T-cell (primary cell): ENCODE data around the gene KRT33A. TPM values are rescaled to one million over a fixed set of nuclear protein-coding genes. Genes with fewer than 3 reads are reported as not detected.

ENCODE experiments used
- ATAC-seq, 4 experiments: fragments of 200-7000 bp in 3 of 4; fragments of 150-1000 bp in 1 of 4; cut with Tn5 transposase; replicated peaks in 1 of 4; 1 replicate in 3 of 4; 2 replicates in 1 of 4; pipeline ENCODE4 v1.10.0; 2021; ENCODE audit warnings: moderate library complexity in 3 of 4, mild to moderate bottlenecking in 2 of 4, moderate number of reproducible peaks in 1 of 4
- CTCF ChIA-PET, 2 donors: fragments of 300-600 bp; sonication (Branson Sonifier 250); formaldehyde crosslinking; loops; one replicate each; lab custom pipeline; 2022; ENCODE audit warnings: antibody characterized with exemption in 2 of 2; lab: Charles Lee
- POLR2A ChIA-PET, 2 donors: fragments of 300-600 bp; sonication (Branson Sonifier 250); formaldehyde crosslinking; loops; one replicate each; lab custom pipeline; 2022; ENCODE audit warnings: antibody characterized with exemption in 2 of 2; lab: Charles Lee
- DNase-seq, 35 experiments: peaks; one replicate each; pipeline versions ENCODE4 v3.0.0 to v3.0.0-alpha.2; 2013 to 2023
- H3K27ac ChIP-seq: one replicate; pipeline ENCODE4 v1.5.1; 2013; ENCODE audit warnings: low read length
- H3K27me3 ChIP-seq, 2 experiments: replicated peaks in 1 of 2; 1 replicate in 1 of 2; 2 replicates in 1 of 2; pipeline versions ENCODE4 v1.6.1 to v1.7.0; 2013; ENCODE audit warnings: low read length in 1 of 2, mixed read lengths in 1 of 2; ENCODE audit not compliant: control insufficient read depth in 2 of 2, insufficient read depth in 2 of 2; ENCODE audit errors: extremely low read depth in 1 of 2
- H3K36me3 ChIP-seq, 2 donors: 1 replicate in 1 of 2; 2 replicates in 1 of 2; pipeline versions ENCODE4 v1.6.1 to v1.7.0; 2013; ENCODE audit warnings: low read length in 1 of 2; ENCODE audit not compliant: control insufficient read depth in 2 of 2, insufficient read depth in 1 of 2; ENCODE audit errors: extremely low read depth in 1 of 2
- H3K4me1 ChIP-seq, 2 experiments: 1 replicate in 1 of 2; 2 replicates in 1 of 2; pipeline versions ENCODE4 v1.6.1 to v1.7.0; 2013; ENCODE audit warnings: low read length in 2 of 2, mixed read lengths in 1 of 2; ENCODE audit not compliant: insufficient read depth in 2 of 2, control insufficient read depth in 1 of 2; ENCODE audit errors: extremely low read depth in 1 of 2
- H3K4me3 ChIP-seq, 2 donors: 1 replicate in 1 of 2; 2 replicates in 1 of 2; pipeline versions ENCODE4 v1.5.1 to v1.7.0; 2013; ENCODE audit warnings: mild to moderate bottlenecking in 2 of 2, low read length in 1 of 2, moderate library complexity in 1 of 2; ENCODE audit not compliant: control insufficient read depth in 1 of 2; ENCODE audit errors: extremely low read depth in 1 of 2
- H3K9me3 ChIP-seq: 2 replicates; pipeline ENCODE4 v1.7.0; 2013
- H3K27ac Mint-ChIP-seq, 2 donors: one replicate each; pipeline ENCODE4 v1.8.0; 2020 to 2021; ENCODE audit warnings: mild to moderate bottlenecking in 2 of 2, mixed read lengths in 2 of 2
- H3K27me3 Mint-ChIP-seq, 2 donors: one replicate each; pipeline ENCODE4 v1.8.0; 2021 to 2022; ENCODE audit warnings: mixed read lengths in 2 of 2
- H3K36me3 Mint-ChIP-seq: one replicate; pipeline ENCODE4 v1.8.0; 2021; ENCODE audit warnings: mixed read lengths
- H3K4me1 Mint-ChIP-seq, 3 donors: one replicate each; pipeline ENCODE4 v1.8.0; 2020 to 2022; ENCODE audit warnings: mixed read lengths in 3 of 3, mild to moderate bottlenecking in 1 of 3
- H3K4me3 Mint-ChIP-seq, 3 donors: one replicate each; pipeline ENCODE4 v1.8.0; 2020 to 2022; ENCODE audit warnings: mild to moderate bottlenecking in 3 of 3, mixed read lengths in 3 of 3, moderate library complexity in 3 of 3
- H3K9me3 Mint-ChIP-seq, 3 donors: one replicate each; pipeline ENCODE4 v1.8.0; 2020 to 2022; ENCODE audit warnings: mixed read lengths in 3 of 3
- WGBS: methylation state at CpG from one replicate; pipeline ENCODE4 v1.1.5; 2013; ENCODE audit warnings: missing lambda C conversion rate; ENCODE audit not compliant: insufficient coverage; 5-methylcytosine and 5-hydroxymethylcytosine counted together
- total RNA-seq, 35 experiments: library from RNA in 6 of 35; stranded (reverse) in 6 of 35; fragments of 120-200 nt in 1 of 35; gene quantifications; one replicate each; pipeline versions ENCODE4 v1.2.1 to v1.2.4 and lab custom pipeline; 2013 to 2026

Gene KRT33A
- total RNA-seq, 5 donors from 2014 or later (not counting 1 experiment from before 2014, with no cell fraction given): not detected

DNA sequence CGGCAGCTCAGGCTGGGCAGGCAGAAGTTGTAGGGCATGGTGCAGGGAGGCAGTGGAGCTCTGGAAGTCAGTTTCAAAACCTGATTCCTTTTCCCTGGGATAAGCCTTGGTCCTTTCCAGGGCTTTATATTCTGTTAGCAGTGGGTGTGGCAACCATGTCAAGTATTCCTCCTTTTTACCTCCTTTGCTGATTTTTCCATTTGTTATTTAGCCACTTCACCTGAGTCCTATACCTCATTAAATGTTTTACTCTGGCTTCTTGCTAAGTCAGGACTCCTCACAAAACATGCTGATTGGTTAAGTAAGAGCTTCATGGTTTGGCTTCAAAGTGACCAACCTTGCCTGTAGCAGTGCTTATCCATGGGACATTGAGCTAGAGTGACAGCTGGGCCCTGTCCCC is 19.1 kb upstream of the KRT33A start, which contains the start of gene KRT33B:
Gene KRT33B (minus strand): TSS at position 101 of the 400 bp plus-strand sequence. CDS start 63 bp downstream, at position 38.
- H3K4me1 ChIP-seq: no peaks in the 10 kb centered on the region
- peaks cover 2 to 15% (median 11%) of the 10 kb centered on the region in 3 donors for H3K4me1 Mint-ChIP-seq
- no peak for DNase-seq
- H3K4me3 Mint-ChIP-seq: no peak within 1 kb of the TSS
- POLR2A ChIA-PET: no interaction called here
- peaks cover 3 to 7% (median 5%) of the 10 kb centered on the region in 3 donors for H3K9me3 Mint-ChIP-seq
- CTCF ChIA-PET: no interaction called here
- no peaks in the 10 kb centered on the region for H3K9me3 ChIP-seq
- no peaks in the 10 kb centered on the region for H3K36me3 ChIP-seq
- no peaks in the 10 kb centered on the region for H3K36me3 Mint-ChIP-seq
- H3K27ac ChIP-seq: no peak within 1 kb of the TSS
- H3K27me3 Mint-ChIP-seq: peaks cover 0 to 5% of the 10 kb centered on the region in 2 donors
- 100% methylated on average over 1 of the region's 1 CpG for WGBS
- peaks cover 0 to 2% of the 10 kb centered on the region in 2 experiments for H3K27me3 ChIP-seq
- ATAC-seq: no peak
- no peak within 1 kb of the TSS for H3K4me3 ChIP-seq
- no peak within 1 kb of the TSS for H3K27ac Mint-ChIP-seq

DNA sequence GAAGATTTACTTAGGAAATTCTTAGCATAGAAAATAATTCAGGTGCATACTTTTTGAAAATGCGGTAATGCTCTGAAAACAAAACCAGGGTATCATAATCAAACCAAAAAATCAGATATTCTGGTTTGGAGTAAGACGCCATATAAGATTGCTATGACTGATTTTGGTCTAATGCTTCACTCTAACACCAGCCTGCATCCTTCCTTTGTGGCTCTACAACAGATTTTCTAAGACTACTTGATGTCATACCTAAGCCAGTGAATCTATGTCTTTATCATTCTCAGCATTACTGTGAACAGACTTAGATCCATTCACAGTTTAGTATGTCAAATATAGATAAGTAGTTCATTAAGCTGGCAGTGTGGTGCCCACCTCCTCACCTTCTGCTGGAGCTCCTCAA is 18.4 kb upstream of the KRT33A start:
- ATAC-seq: no peak
- DNase-seq: no peak
- Histone ChIP-seq H3K4me1 (no peaks in the 10 kb centered on the region), H3K27me3 (peaks cover 0 to 2% of the 10 kb centered on the region in 2 experiments), H3K4me3 (no peak overlapping the region), H3K27ac (no peak overlapping the region), H3K9me3 (no peaks in the 10 kb centered on the region), H3K36me3 (no peaks in the 10 kb centered on the region)
- Mint-ChIP-seq H3K27me3 (no peaks in the 10 kb centered on the region), H3K9me3 (peaks cover 0 to under 1% (median 0%) of the 10 kb centered on the region in 3 donors), H3K4me1 (peaks cover 7 to 21% (median 11%) of the 10 kb centered on the region in 3 donors), H3K27ac (no peak overlapping the region), H3K4me3 (no peak overlapping the region), H3K36me3 (no peaks in the 10 kb centered on the region)
- ChIA-PET POLR2A (no interaction called here), CTCF (no interaction called here)
- WGBS: 83% methylated on average over 1 of the region's 2 CpGs

DNA sequence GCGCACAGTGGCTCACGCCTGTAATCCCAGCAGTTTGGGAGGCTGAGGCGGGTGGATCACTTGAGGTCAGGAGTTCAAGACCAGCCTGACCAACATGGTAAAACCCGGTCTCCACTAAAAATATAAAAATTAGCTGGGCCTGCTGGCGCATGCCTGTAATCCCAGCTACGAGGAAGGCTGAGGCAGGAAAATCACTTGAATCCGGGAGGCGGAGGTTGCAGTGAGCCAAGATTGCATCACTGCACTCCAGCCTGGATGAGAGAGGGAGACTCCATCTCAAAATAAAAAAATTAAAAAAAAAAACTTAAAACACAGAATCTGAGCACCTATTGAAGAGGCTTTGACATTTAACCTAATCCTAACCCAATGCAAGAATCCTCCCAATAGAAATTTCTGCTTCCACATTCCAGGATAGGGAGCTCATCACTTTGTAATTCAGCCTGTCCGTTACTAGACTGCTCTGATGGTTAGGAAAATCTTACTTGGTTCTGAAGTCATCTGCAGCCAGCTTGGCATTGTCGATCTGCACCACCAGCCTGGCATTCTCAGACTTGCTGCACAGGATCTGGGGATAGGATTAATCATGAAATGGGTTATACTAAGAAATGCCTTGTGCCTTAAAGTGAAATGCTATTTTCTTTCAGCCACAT is 16.9 kb upstream of the KRT33A start:
- no peak for ATAC-seq
- DNase-seq: no peak
- Histone ChIP-seq H3K27ac (no peak overlapping the region), H3K4me3 (no peak overlapping the region), H3K4me1 (no peaks in the 10 kb centered on the region), H3K36me3 (no peaks in the 10 kb centered on the region), H3K27me3 (peaks cover 0 to 2% of the 10 kb centered on the region in 2 experiments), H3K9me3 (no peaks in the 10 kb centered on the region)
- H3K36me3 Mint-ChIP-seq: no peaks in the 10 kb centered on the region
- peaks cover 7 to 23% (median 11%) of the 10 kb centered on the region in 3 donors for H3K4me1 Mint-ChIP-seq
- H3K9me3 Mint-ChIP-seq: no peaks in the 10 kb centered on the region
- H3K4me3 Mint-ChIP-seq: no peak overlapping the region
- POLR2A ChIA-PET: interaction anchor here in 1 of 2 donors (0.5 kb wide), 1 partner anchor 921 kb away, joined by 3 read pairs; no protein-coding TSS in a partner anchor
- 100% methylated on average over 3 of the region's 10 CpGs for WGBS
- H3K27me3 Mint-ChIP-seq: no peaks in the 10 kb centered on the region
- CTCF ChIA-PET: no interaction called here
- H3K27ac Mint-ChIP-seq: no peak overlapping the region

DNA sequence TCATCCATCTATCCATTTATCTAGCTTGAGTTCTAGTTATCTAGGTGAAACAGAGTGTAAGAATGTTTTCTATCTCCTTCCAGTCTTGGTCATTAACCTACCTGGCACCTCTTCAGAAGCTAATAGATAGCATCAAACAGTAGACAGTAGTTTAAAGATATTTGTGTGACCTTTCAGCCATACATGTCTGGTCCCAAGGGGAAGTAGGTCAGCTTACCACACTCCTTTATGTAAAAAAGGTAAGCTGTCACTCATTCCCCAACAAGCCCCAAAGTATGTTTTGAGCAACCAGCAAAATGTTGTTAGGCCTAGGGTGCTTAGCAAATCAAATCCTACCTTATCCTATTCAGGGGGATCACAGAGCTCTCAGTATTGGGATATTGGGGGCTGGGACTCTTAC is 15.4 kb upstream of the KRT33A start:
- Mint-ChIP-seq H3K27ac (no peak overlapping the region), H3K4me1 (peaks cover 7 to 21% (median 9%) of the 10 kb centered on the region in 3 donors), H3K9me3 (no peaks in the 10 kb centered on the region), H3K36me3 (no peaks in the 10 kb centered on the region), H3K27me3 (no peaks in the 10 kb centered on the region), H3K4me3 (no peak overlapping the region)
- CTCF ChIA-PET: no interaction called here
- POLR2A ChIA-PET: interaction anchor here in 1 of 2 donors (0.7 kb wide), 2 partner anchors 256 to 777 kb away, joined by 3 read pairs; no protein-coding TSS in a partner anchor
- no peaks in the 10 kb centered on the region for H3K36me3 ChIP-seq
- no peak overlapping the region for H3K27ac ChIP-seq
- no peaks in the 10 kb centered on the region for H3K27me3 ChIP-seq
- no peak for ATAC-seq
- H3K4me1 ChIP-seq: no peaks in the 10 kb centered on the region
- H3K9me3 ChIP-seq: no peaks in the 10 kb centered on the region
- DNase-seq: no peak
- H3K4me3 ChIP-seq: no peak overlapping the region

DNA sequence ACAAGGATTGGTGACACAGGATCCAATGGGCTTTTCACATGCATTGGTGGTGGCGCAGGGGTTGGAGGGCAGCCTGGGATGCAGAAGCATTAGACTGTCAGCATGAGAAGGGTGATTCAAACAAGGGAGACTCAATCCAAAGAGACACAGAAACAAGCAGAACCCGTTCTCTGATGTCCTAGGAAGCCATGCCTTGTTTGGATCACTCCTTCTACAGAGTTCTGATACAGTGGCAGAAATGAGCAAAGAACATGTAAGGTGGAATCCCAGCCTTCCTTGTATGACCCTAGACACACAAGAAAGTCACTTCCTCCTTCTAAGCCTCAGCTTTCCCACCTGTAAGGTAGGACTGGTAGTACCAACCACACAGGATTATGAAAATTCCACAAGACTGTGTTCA is 13.3 kb upstream of the KRT33A start:
- Mint-ChIP-seq H3K27me3 (no peaks in the 10 kb centered on the region), H3K36me3 (no peaks in the 10 kb centered on the region), H3K4me3 (no peak overlapping the region), H3K9me3 (no peaks in the 10 kb centered on the region), H3K27ac (no peak overlapping the region), H3K4me1 (peaks cover 0 to 13% (median 5%) of the 10 kb centered on the region in 3 donors)
- Histone ChIP-seq H3K9me3 (no peaks in the 10 kb centered on the region), H3K27ac (no peak overlapping the region), H3K27me3 (no peaks in the 10 kb centered on the region), H3K4me1 (no peaks in the 10 kb centered on the region), H3K4me3 (no peak overlapping the region), H3K36me3 (no peaks in the 10 kb centered on the region)
- WGBS: no CpG with 5 or more reads among the region's 2 CpGs
- no peak for DNase-seq
- ChIA-PET CTCF (no interaction called here), POLR2A (no interaction called here)
- no peak for ATAC-seq

DNA sequence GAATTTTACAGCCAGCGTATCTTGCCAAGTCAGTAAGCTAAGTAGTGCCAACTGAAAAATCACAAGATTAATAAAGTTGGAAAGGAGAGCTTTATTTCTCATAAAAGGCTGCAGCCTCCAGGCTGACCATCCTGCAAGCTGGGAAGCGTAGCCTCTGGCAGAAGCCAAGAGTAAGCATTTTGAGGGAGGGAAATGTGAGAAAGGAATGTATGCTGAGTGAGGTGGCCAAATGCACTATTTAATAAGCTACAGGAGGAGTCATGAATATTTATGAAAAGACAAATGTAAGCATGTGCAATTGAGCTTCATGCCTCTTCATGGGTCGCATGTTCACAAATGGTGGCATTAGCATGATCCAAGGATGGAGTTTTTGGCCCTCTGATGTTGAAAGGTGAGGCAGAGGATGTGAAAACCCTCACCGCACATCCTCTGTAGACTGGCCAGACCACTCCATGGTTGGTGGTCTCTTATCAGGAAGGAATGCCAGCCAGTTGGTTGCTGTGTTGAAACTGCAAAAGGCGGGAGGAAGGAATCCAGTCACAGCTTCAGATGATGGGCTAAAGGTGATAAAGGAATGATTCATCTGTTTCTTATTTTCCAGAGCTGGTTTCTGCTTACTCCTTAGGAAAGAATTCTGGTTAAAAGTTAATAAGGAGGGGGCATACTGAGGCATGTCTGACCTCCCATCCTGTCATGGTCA is 9.8 kb upstream of the KRT33A start:
- no peak overlapping the region for H3K27ac Mint-ChIP-seq
- DNase-seq: no peak
- peaks cover 0 to 6% (median 3%) of the 10 kb centered on the region in 3 donors for H3K9me3 Mint-ChIP-seq
- H3K36me3 Mint-ChIP-seq: peaks cover 3% of the 10 kb centered on the region
- no peak overlapping the region for H3K27ac ChIP-seq
- no peaks in the 10 kb centered on the region for H3K27me3 Mint-ChIP-seq
- peaks cover 0 to 3% of the 10 kb centered on the region in 2 experiments for H3K27me3 ChIP-seq
- POLR2A ChIA-PET: no interaction called here
- WGBS: 93% methylated on average over 3 of the region's 5 CpGs
- H3K4me3 ChIP-seq: no peak overlapping the region
- no peaks in the 10 kb centered on the region for H3K4me1 ChIP-seq
- no peaks in the 10 kb centered on the region for H3K36me3 ChIP-seq
- ATAC-seq: no peak
- H3K4me3 Mint-ChIP-seq: no peak overlapping the region
- H3K4me1 Mint-ChIP-seq: peaks cover 0 to 8% (median 5%) of the 10 kb centered on the region in 3 donors
- no peaks in the 10 kb centered on the region for H3K9me3 ChIP-seq
- CTCF ChIA-PET: no interaction called here
